ENCODE measurements around the gene CD3E. TPM values are rescaled to one million over a fixed set of nuclear protein-coding genes. Genes with fewer than 3 reads are reported as not detected.

The CD3E gene
- total RNA-seq, 1 experiment from 2014 or later: 0.51 TPM

- intact Hi-C loops (cut with micrococcal nuclease; ENCODE audit: unreplicated experiment): no loop called here
- POLR2A ChIA-PET: no interaction called here
- no TSS peak for BruUV-seq (replicated peaks)
- TF ChIP-seq REST (IDR thresholded peaks at IDR 0.05; ENCODE audit: insufficient read depth in 1 of 2, low read depth in 2 of 2, low read length in 1 of 2) (no peak), POLR2AphosphoS5 (IDR thresholded peaks at IDR 0.05; ENCODE audit: low read depth, low read length) (no peak), SIN3A (IDR thresholded peaks at IDR 0.05; ENCODE audit: borderline replicate concordance, insufficient read depth, low read depth, low read length) (no peak), TCF7L2 (IDR thresholded peaks at IDR 0.05; ENCODE audit: low read depth, low read length) (no peak), CTCF (IDR thresholded peaks at IDR 0.05) (no peak)
- Histone ChIP-seq H3K36me3 (ENCODE audit: control insufficient read depth, insufficient read depth, low read length) (no peaks in the 10 kb centered on the region; the same call in 1 of the 2 replicates), H3K27ac (ENCODE audit: low read length) (no peak overlapping the region), H3K4me1 (ENCODE audit: control insufficient read depth, insufficient read depth, low read length) (peaks cover 8% of the 10 kb centered on the region; the same call in 1 of the 2 replicates), H3K9me3 (ENCODE audit: control insufficient read depth, insufficient read depth, low read depth, low read length) (no peaks in the 10 kb centered on the region), H3K27me3 (ENCODE audit: control insufficient read depth, insufficient read depth, low read length) (peaks cover 26% of the 10 kb centered on the region), H3K4me3 (ENCODE audit: low read depth in 2 of 2, low read length in 2 of 2) (peak overlapping the region; percentile 25 to 27; a peak in 3 of 4 replicates)
- in situ Hi-C loops (cut with HindIII; ENCODE audit: low pct_unique_long_range_greater_than_20kb, low sequenced_read_pairs): no loop called here
- CTCF ChIA-PET: interaction anchor here (0.6 to 0.8 kb wide), 2 partner anchors 12 to 67 kb away, joined by 3 to 7 read pairs; no protein-coding TSS in a partner anchor
- ATAC-seq (no peak), DNase-seq (ENCODE audit: low read depth, low spot score) (no peak)
Measured at GRCh38 chr11:118264569-118265465, 39.7 kb upstream of the CD3E start.

GRCh38 chr11:118265954-118266353 is 38.6 kb upstream of the CD3E start:
- peaks cover 8% of the 10 kb centered on the region; the same call in 1 of the 2 replicates for H3K4me1 ChIP-seq (ENCODE audit: control insufficient read depth, insufficient read depth, low read length)
- H3K27me3 ChIP-seq (ENCODE audit: control insufficient read depth, insufficient read depth, low read length): peaks cover 26% of the 10 kb centered on the region
- ChIA-PET POLR2A (no interaction called here), CTCF (no interaction called here)
- ATAC-seq (no peak), DNase-seq (ENCODE audit: low read depth, low spot score) (no peak)
- H3K9me3 ChIP-seq (ENCODE audit: control insufficient read depth, insufficient read depth, low read depth, low read length): no peaks in the 10 kb centered on the region
- intact Hi-C loops (cut with micrococcal nuclease; ENCODE audit: unreplicated experiment) (no loop called here), in situ Hi-C loops (cut with HindIII; ENCODE audit: low pct_unique_long_range_greater_than_20kb, low sequenced_read_pairs) (no loop called here)
- BruUV-seq (replicated peaks): no TSS peak
- no peaks in the 10 kb centered on the region; the same call in 1 of the 2 replicates for H3K36me3 ChIP-seq (ENCODE audit: control insufficient read depth, insufficient read depth, low read length)
- no peak overlapping the region for H3K27ac ChIP-seq (ENCODE audit: low read length)
- no peak overlapping the region for H3K4me3 ChIP-seq (ENCODE audit: low read depth in 2 of 2, low read length in 2 of 2)
- TF ChIP-seq SIN3A (IDR thresholded peaks at IDR 0.05; ENCODE audit: borderline replicate concordance, insufficient read depth, low read depth, low read length) (no peak), CTCF (IDR thresholded peaks at IDR 0.05) (no peak), REST (IDR thresholded peaks at IDR 0.05; ENCODE audit: insufficient read depth in 1 of 2, low read depth in 2 of 2, low read length in 1 of 2) (no peak)

Data from Panc1 (cell line).